MCF 10A (cell line): ENCODE results near the gene RAPGEF5. TPM values are rescaled to one million over a fixed set of nuclear protein-coding genes. Genes with fewer than 3 reads are reported as not detected.

Experiments
- BruUV-seq: library from RNA; stranded (reverse); fragments of 400-500 nt; replicated peaks from 2 replicates; lab custom pipeline; 2021; lab: Mats Ljungman, UMichigan
- CTCF ChIA-PET: fragments of 300-600 bp; sonication (Branson Sonifier 250); formaldehyde crosslinking; extraction: SDS; loops from one replicate; lab custom pipeline; 2021; ENCODE audit warnings: antibody characterized with exemption, inconsistent platforms; lab: Yijun Ruan, JAX
- POLR2A ChIA-PET: fragments of 300-600, 350-650 bp; sonication (Branson Sonifier 250); formaldehyde crosslinking; extraction: SDS; loops from one replicate; lab custom pipeline; 2020; ENCODE audit warnings: antibody characterized with exemption, inconsistent platforms; lab: Yijun Ruan, JAX
- DNase-seq: peaks from one replicate; pipeline ENCODE4 v3.0.0-alpha.2; 2018; ENCODE audit not compliant: unreplicated experiment
- H3K27ac Mint-ChIP-seq: one replicate; pipeline ENCODE4 v1.8.0; 2022; ENCODE audit warnings: mild to moderate bottlenecking, low read depth, mixed read lengths; ENCODE audit not compliant: unreplicated experiment
- H3K27me3 Mint-ChIP-seq: one replicate; pipeline ENCODE4 v1.8.0; 2022; ENCODE audit warnings: mixed read lengths; ENCODE audit not compliant: insufficient read depth, unreplicated experiment
- H3K36me3 Mint-ChIP-seq: one replicate; pipeline ENCODE4 v1.8.0; 2022; ENCODE audit warnings: mild to moderate bottlenecking, moderate library complexity, mixed read lengths; ENCODE audit not compliant: insufficient read depth, unreplicated experiment
- H3K4me1 Mint-ChIP-seq: one replicate; pipeline ENCODE4 v1.8.0; 2022; ENCODE audit warnings: mixed read lengths; ENCODE audit not compliant: insufficient read depth, unreplicated experiment
- H3K4me3 Mint-ChIP-seq: one replicate; pipeline ENCODE4 v1.8.0; 2022; ENCODE audit warnings: mild to moderate bottlenecking, moderate library complexity, mixed read lengths; ENCODE audit not compliant: unreplicated experiment
- H3K9me3 Mint-ChIP-seq: one replicate; pipeline ENCODE4 v1.8.0; 2022; ENCODE audit warnings: mixed read lengths; ENCODE audit not compliant: unreplicated experiment
- intact Hi-C: fragments of 100-400 bp; cut with micrococcal nuclease; formaldehyde crosslinking; loops from 2 replicates; pipeline ENCODE4 v1.14.1; 2022
- total RNA-seq: library from RNA; stranded (reverse); gene quantifications from 2 replicates; pipeline ENCODE4 v1.2.3, GENCODE V29; 2022
- TF ChIP-seq, protein P1 (sequence below): fragments of 200-600 bp; IDR thresholded peaks from one replicate; pipeline ENCODE4 v1.8.0; 2022; ENCODE audit warnings: antibody characterized with exemption, mild to moderate bottlenecking; ENCODE audit not compliant: unreplicated experiment

The RAPGEF5 gene
- total RNA-seq, 1 experiment from 2014 or later, result 1.9 TPM

DNA sequence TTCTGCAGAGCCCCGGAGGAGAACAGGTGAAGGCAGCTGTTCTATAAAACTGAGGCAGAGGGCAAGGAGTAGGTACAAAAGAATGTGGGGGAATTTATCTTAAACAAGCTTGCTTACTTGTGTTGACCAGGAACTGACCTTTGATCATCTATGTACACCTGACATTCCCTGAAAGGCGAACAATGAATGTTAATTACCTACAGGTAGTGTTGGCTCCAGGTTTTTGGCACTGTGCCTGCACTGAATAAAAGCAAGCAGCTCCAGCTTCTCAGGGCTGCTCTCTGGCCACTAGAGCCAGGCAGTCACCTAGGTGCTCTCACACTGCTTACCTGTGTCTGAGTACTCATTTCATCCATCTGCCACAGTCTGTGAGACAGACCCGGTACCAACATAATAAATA is 87.0 kb downstream of the RAPGEF5 start:
- peak; percentile 15 for DNase-seq
- H3K36me3 Mint-ChIP-seq, result no peaks in the 10 kb centered on the region
- intact Hi-C loops, result no loop called here
- BruUV-seq, result no TSS peak
- POLR2A ChIA-PET, result no interaction called here
- no peak overlapping the region for H3K4me3 Mint-ChIP-seq
- H3K27me3 Mint-ChIP-seq, result no peaks in the 10 kb centered on the region
- CTCF ChIA-PET, result interaction anchor here (0.6 kb wide), 1 partner anchor 159 kb away, joined by 3 read pairs; no protein-coding TSS in a partner anchor
- TF ChIP-seq, protein P1, sequence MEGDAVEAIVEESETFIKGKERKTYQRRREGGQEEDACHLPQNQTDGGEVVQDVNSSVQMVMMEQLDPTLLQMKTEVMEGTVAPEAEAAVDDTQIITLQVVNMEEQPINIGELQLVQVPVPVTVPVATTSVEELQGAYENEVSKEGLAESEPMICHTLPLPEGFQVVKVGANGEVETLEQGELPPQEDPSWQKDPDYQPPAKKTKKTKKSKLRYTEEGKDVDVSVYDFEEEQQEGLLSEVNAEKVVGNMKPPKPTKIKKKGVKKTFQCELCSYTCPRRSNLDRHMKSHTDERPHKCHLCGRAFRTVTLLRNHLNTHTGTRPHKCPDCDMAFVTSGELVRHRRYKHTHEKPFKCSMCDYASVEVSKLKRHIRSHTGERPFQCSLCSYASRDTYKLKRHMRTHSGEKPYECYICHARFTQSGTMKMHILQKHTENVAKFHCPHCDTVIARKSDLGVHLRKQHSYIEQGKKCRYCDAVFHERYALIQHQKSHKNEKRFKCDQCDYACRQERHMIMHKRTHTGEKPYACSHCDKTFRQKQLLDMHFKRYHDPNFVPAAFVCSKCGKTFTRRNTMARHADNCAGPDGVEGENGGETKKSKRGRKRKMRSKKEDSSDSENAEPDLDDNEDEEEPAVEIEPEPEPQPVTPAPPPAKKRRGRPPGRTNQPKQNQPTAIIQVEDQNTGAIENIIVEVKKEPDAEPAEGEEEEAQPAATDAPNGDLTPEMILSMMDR, result no peak
- H3K9me3 Mint-ChIP-seq, result no peaks in the 10 kb centered on the region
- no peak overlapping the region for H3K27ac Mint-ChIP-seq
- no peaks in the 10 kb centered on the region for H3K4me1 Mint-ChIP-seq

GRCh38 chr7:22268884-22269421 is 88.0 kb downstream of the RAPGEF5 start:
- H3K27me3 Mint-ChIP-seq, result no peaks in the 10 kb centered on the region
- POLR2A ChIA-PET, result no interaction called here
- H3K36me3 Mint-ChIP-seq, result no peaks in the 10 kb centered on the region
- H3K27ac Mint-ChIP-seq, result no peak overlapping the region
- no peaks in the 10 kb centered on the region for H3K4me1 Mint-ChIP-seq
- no TSS peak for BruUV-seq
- DNase-seq, result no peak
- H3K9me3 Mint-ChIP-seq, result no peaks in the 10 kb centered on the region
- TF ChIP-seq, protein P1, result no peak
- CTCF ChIA-PET, result interaction anchor here (0.6 to 1.4 kb wide), 2 partner anchors 158 to 159 kb away, joined by 3 to 5 read pairs; no protein-coding TSS in a partner anchor
- no peak overlapping the region for H3K4me3 Mint-ChIP-seq
- intact Hi-C loops, result no loop called here

DNA sequence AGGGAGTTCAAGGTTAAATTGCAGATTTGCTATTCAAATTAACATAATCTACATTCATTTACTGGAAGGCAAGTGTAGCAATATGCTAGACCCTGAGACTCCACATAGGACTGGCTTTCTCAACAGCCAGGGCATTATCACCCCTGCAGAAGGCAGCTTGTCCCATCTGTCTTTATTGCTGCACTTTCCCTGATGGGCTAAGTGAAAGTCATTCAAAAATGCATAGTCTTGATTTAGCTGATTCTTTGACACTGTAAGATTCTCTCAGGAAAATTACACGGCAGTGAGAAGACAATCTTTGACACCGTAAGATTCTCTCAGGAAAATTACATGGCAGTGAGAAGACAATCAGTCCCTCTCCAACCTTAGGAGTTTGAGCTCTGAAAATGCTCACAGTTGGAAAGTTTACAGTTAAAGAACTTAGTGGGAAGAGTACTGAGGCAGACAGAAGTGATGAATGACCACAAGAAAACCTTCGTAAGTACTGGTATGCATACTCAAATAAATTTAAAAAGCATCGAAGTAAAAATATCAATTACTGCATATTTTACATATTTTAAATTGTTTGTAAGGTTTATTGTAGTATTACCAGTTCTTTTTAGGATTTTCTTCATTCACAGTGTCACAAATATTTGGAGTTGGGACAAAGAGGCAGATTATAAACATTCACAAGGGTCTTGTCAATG is 88.9 kb downstream of the RAPGEF5 start:
- TF ChIP-seq, protein P1, result no peak
- intact Hi-C loops, result no loop called here
- no TSS peak for BruUV-seq
- no peak overlapping the region for H3K27ac Mint-ChIP-seq
- H3K9me3 Mint-ChIP-seq, result no peaks in the 10 kb centered on the region
- no peak for DNase-seq
- H3K36me3 Mint-ChIP-seq, result no peaks in the 10 kb centered on the region
- no peak overlapping the region for H3K4me3 Mint-ChIP-seq
- ChIA-PET CTCF (interaction anchor here (0.6 to 1.4 kb wide), 3 partner anchors 29 to 549 kb away, joined by 3 to 5 read pairs (median 4); no protein-coding TSS in a partner anchor), POLR2A (no interaction called here)
- H3K4me1 Mint-ChIP-seq, result no peaks in the 10 kb centered on the region
- no peaks in the 10 kb centered on the region for H3K27me3 Mint-ChIP-seq

DNA sequence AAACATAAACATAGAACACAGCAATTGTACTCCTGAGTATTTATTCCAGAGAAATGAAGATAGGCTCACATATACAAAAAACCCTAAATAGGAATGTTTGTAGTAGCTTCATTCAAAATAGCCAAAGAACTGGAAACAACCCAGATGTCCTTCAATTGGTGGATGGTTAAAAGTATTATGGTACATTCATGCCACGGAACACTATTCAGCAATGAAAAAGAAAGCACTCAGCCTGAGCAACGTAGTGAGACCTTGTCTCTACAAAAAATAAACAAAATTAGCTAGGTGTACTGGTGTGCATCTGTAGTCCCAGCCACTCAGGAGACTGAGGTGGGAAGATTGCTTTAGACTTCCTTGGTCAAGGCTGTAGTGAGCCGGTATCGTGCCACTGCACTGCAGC is 94.4 kb downstream of the RAPGEF5 start:
- Mint-ChIP-seq H3K36me3 (no peaks in the 10 kb centered on the region), H3K4me3 (no peak overlapping the region), H3K4me1 (no peaks in the 10 kb centered on the region), H3K27me3 (no peaks in the 10 kb centered on the region), H3K9me3 (no peaks in the 10 kb centered on the region), H3K27ac (no peak overlapping the region)
- TF ChIP-seq, protein P1, result no peak
- ChIA-PET CTCF (interaction anchor here (0.7 kb wide), 1 partner anchor 239 kb away, joined by 3 read pairs; no protein-coding TSS in a partner anchor), POLR2A (interaction anchor here (0.8 kb wide), 1 partner anchor 112 kb away, joined by 4 read pairs; no protein-coding TSS in a partner anchor)
- BruUV-seq, result no TSS peak
- intact Hi-C loops, result no loop called here
- DNase-seq, result no peak
